IMR-90 (cell line): ENCODE measurements around the gene ATP5PB. TPM values are rescaled to one million over a fixed set of nuclear protein-coding genes. Genes with fewer than 3 reads are reported as not detected.

ENCODE experiments used
- ATAC-seq: fragments of 200-7000 bp; cut with Tn5 transposase; 2 replicates; pipeline ENCODE4 v1.9.1; 2020; ENCODE audit warnings: low read depth, mild to moderate bottlenecking, moderate library complexity
- BruUV-seq: library from RNA; stranded (reverse); fragments of 400-500 nt; replicated peaks from 2 replicates; lab custom pipeline; 2021; lab: Mats Ljungman, UMichigan
- CTCF ChIA-PET: fragments of 300-600 bp; formaldehyde crosslinking; extraction: SDS; loops from one replicate; lab custom pipeline; 2021; ENCODE audit warnings: antibody characterized with exemption; lab: Yijun Ruan, JAX
- POLR2A ChIA-PET: fragments of 300-600 bp; sonication (Branson Sonifier 250); formaldehyde crosslinking; loops from one replicate; lab custom pipeline; 2022; ENCODE audit warnings: antibody characterized with exemption; ENCODE audit not compliant: unreplicated experiment; lab: Charles Lee
- DNase-seq: peaks from one replicate; pipeline ENCODE4 v3.0.0; 2013
- H2AFZ ChIP-seq: replicated peaks from 2 replicates; pipeline ENCODE3; 2013; ENCODE audit warnings: low read length, mild to moderate bottlenecking; ENCODE audit not compliant: poor library complexity
- H2AK5ac ChIP-seq: 2 replicates; pipeline ENCODE4 v1.6.1; 2013; ENCODE audit warnings: low read depth, low read length, inconsistent platforms
- H2AK9ac ChIP-seq: replicated peaks from 2 replicates; pipeline ENCODE3; 2013; ENCODE audit warnings: mild to moderate bottlenecking, low read depth, low read length, moderate library complexity; ENCODE audit not compliant: poor library complexity
- H2BK120ac ChIP-seq: 2 replicates; pipeline ENCODE4 v1.6.1; 2013; ENCODE audit warnings: low read depth, low read length, inconsistent platforms
- H2BK15ac ChIP-seq: 3 replicates; pipeline ENCODE4 v1.6.1; 2013; ENCODE audit warnings: low read depth, low read length, inconsistent platforms
- H2BK20ac ChIP-seq: 2 replicates; pipeline ENCODE4 v1.6.1; 2013; ENCODE audit warnings: low read depth, mild to moderate bottlenecking, inconsistent platforms, low read length, moderate library complexity
- H2BK5ac ChIP-seq: 2 replicates; pipeline ENCODE4 v1.6.1; 2013; ENCODE audit warnings: mild to moderate bottlenecking, low read depth, low read length, inconsistent platforms; ENCODE audit not compliant: poor library complexity, severe bottlenecking
- H3K14ac ChIP-seq: replicated peaks from 2 replicates; pipeline ENCODE4 v1.6.1; 2013; ENCODE audit warnings: low read depth, low read length, inconsistent platforms
- H3K18ac ChIP-seq: 2 replicates; pipeline ENCODE4 v1.6.1; 2013; ENCODE audit warnings: low read depth, low read length, control low read depth
- H3K23ac ChIP-seq: 2 replicates; pipeline ENCODE4 v1.6.1; 2013; ENCODE audit warnings: low read depth, low read length, inconsistent platforms
- H3K27ac ChIP-seq: 2 replicates; pipeline ENCODE4 v1.5.1; 2013; ENCODE audit warnings: mild to moderate bottlenecking, control low read depth, low read length; ENCODE audit not compliant: insufficient read depth
- H3K27me3 ChIP-seq: 2 replicates; pipeline ENCODE4 v1.6.1; 2013; ENCODE audit warnings: low read length; ENCODE audit not compliant: control insufficient read depth, insufficient read depth
- H3K36me3 ChIP-seq: 2 replicates; pipeline ENCODE4 v1.6.1; 2013; ENCODE audit warnings: low read length, mixed read lengths; ENCODE audit not compliant: control insufficient read depth, insufficient read depth
- H3K4ac ChIP-seq: 2 replicates; pipeline ENCODE4 v1.6.1; 2013; ENCODE audit warnings: low read depth, low read length, inconsistent platforms
- H3K4me1 ChIP-seq: 2 replicates; pipeline ENCODE4 v1.6.1; 2013; ENCODE audit warnings: low read length, mixed read lengths; ENCODE audit not compliant: control insufficient read depth, insufficient read depth
- H3K4me2 ChIP-seq: 2 replicates; pipeline ENCODE4 v1.6.1; 2013; ENCODE audit warnings: low read depth, mild to moderate bottlenecking, control low read depth, low read length, moderate library complexity
- H3K4me3 ChIP-seq: 2 replicates; pipeline ENCODE4 v1.5.1; 2013; ENCODE audit warnings: low read depth, mild to moderate bottlenecking, control low read depth, low read length, moderate library complexity; ENCODE audit not compliant: insufficient read depth
- H3K56ac ChIP-seq: 2 replicates; pipeline ENCODE4 v1.6.1; 2013; ENCODE audit warnings: low read length, inconsistent platforms; ENCODE audit not compliant: insufficient read depth; ENCODE audit errors: extremely low read depth
- H3K79me1 ChIP-seq, 2 experiments: 2 replicates each; pipeline ENCODE4 v1.6.1; 2013; ENCODE audit warnings: low read length in 2 of 2, inconsistent platforms in 1 of 2, low read depth in 1 of 2
- H3K9ac ChIP-seq: 2 replicates; pipeline ENCODE4 v1.6.1; 2013; ENCODE audit warnings: low read depth, low read length, control low read depth
- H3K9me1 ChIP-seq: 2 replicates; pipeline ENCODE4 v1.6.1; 2013; ENCODE audit warnings: low read length, inconsistent platforms; ENCODE audit not compliant: insufficient read depth
- H3K9me3 ChIP-seq: 2 replicates; pipeline ENCODE4 v1.6.1; 2013; ENCODE audit warnings: low read length; ENCODE audit not compliant: control insufficient read depth, insufficient read depth
- H4K20me1 ChIP-seq: 2 replicates; pipeline ENCODE4 v1.6.1; 2013; ENCODE audit warnings: low read length, inconsistent platforms; ENCODE audit not compliant: insufficient read depth
- H4K5ac ChIP-seq: 2 replicates; pipeline ENCODE4 v1.6.1; 2013; ENCODE audit warnings: mild to moderate bottlenecking, low read depth, low read length, control low read depth
- H4K8ac ChIP-seq, 2 experiments: 2 replicates each; pipeline ENCODE4 v1.6.1; 2013; ENCODE audit warnings: low read depth in 2 of 2, low read length in 2 of 2, control low read depth in 1 of 2, inconsistent platforms in 1 of 2
- H4K91ac ChIP-seq: 2 replicates; pipeline ENCODE4 v1.6.1; 2013; ENCODE audit warnings: low read depth, low read length, inconsistent platforms; ENCODE audit not compliant: insufficient read depth
- BHLHE40 ChIP-seq: fragments of 150-350 bp; IDR thresholded peaks from 2 replicates; pipeline ENCODE4 v1.6.1; 2016; ENCODE audit warnings: mild to moderate bottlenecking, low read depth, low read length
- CEBPB ChIP-seq: IDR thresholded peaks from 2 replicates; pipeline ENCODE4 v1.6.1; 2012; ENCODE audit warnings: low read depth, low read length, improper control_type of control experiment
- CHD1 ChIP-seq: IDR thresholded peaks from 2 replicates; pipeline ENCODE4 v1.6.1; 2012; ENCODE audit warnings: low read depth, low read length, improper control_type of control experiment
- FOS ChIP-seq: fragments of 150-350 bp; IDR thresholded peaks from 2 replicates; pipeline ENCODE4 v1.6.1; 2016; ENCODE audit warnings: low read depth, low read length
- MAFK ChIP-seq: IDR thresholded peaks from 2 replicates; pipeline ENCODE4 v1.6.1; 2012; ENCODE audit warnings: low read depth, low read length, improper control_type of control experiment
- MAZ ChIP-seq: IDR thresholded peaks from 2 replicates; pipeline ENCODE4 v1.6.1; 2012; ENCODE audit warnings: low read depth, mild to moderate bottlenecking, low read length, improper control_type of control experiment, moderate library complexity, borderline replicate concordance
- MXI1 ChIP-seq: IDR thresholded peaks from 2 replicates; pipeline ENCODE4 v1.6.1; 2012; ENCODE audit warnings: low read depth, mild to moderate bottlenecking, low read length, moderate library complexity, borderline replicate concordance
- NFE2L2 ChIP-seq: fragments of 150-350 bp; IDR thresholded peaks from 2 replicates; pipeline ENCODE4 v1.6.1; 2016; ENCODE audit warnings: low read depth, mild to moderate bottlenecking, low read length
- POLR2A ChIP-seq: IDR thresholded peaks from 2 replicates; pipeline ENCODE4 v1.6.1; 2012; ENCODE audit warnings: mild to moderate bottlenecking, low read depth, low read length
- RAD21 ChIP-seq: IDR thresholded peaks from 2 replicates; pipeline ENCODE4 v1.6.1; 2012; ENCODE audit warnings: low read length, improper control_type of control experiment
- RCOR1 ChIP-seq: IDR thresholded peaks from 2 replicates; pipeline ENCODE4 v1.6.1; 2012; ENCODE audit warnings: mild to moderate bottlenecking, low read length, improper control_type of control experiment; ENCODE audit not compliant: insufficient replicate concordance
- RFX5 ChIP-seq: IDR thresholded peaks from 2 replicates; pipeline ENCODE4 v1.8.0; 2012; ENCODE audit warnings: low read depth, mild to moderate bottlenecking, low read length, moderate library complexity
- SMC3 ChIP-seq: fragments of 150-350 bp; IDR thresholded peaks from 2 replicates; pipeline ENCODE4 v1.6.1; 2016; ENCODE audit warnings: low read depth, mild to moderate bottlenecking, antibody characterized with exemption, low read length, moderate library complexity
- WGBS, 2 experiments: methylation state at CpG; one replicate each; pipeline versions ENCODE4 v1.1.5 to v1.1.7; 2013; ENCODE audit warnings: missing lambda C conversion rate in 2 of 2; ENCODE audit not compliant: insufficient read length in 1 of 2; ENCODE audit errors: extremely low coverage in 2 of 2; 5-methylcytosine and 5-hydroxymethylcytosine counted together
- dilution Hi-C: fragments of 300-500 bp; cut with HindIII; formaldehyde crosslinking; loops from one replicate; pipeline ENCODE4 v1.14.3; 2018; ENCODE audit warnings: low sequenced_read_pairs; ENCODE audit not compliant: unreplicated experiment
- in situ Hi-C: fragments of 300-500 bp; cut with MboI; formaldehyde crosslinking; loops from 3 replicates; pipeline ENCODE4 v1.14.3; 2019; ENCODE audit warnings: low sequenced_read_pairs, inconsistent platforms, mixed read lengths
- intact Hi-C: fragments of 100-400 bp; cut with micrococcal nuclease; formaldehyde crosslinking; loops from 2 replicates; pipeline ENCODE4 v1.10.0; 2022
- polyA plus RNA-seq, 3 experiments: library from polyadenylated mRNA; depleted of rRNA; stranded (reverse); fragments of >200 nt; gene quantifications; 2 replicates each; pipeline ENCODE4 v1.2.3, GENCODE V29; 2012; ENCODE audit warnings: low replicate concordance in 1 of 3
- total RNA-seq: library from RNA; depleted of rRNA; stranded (reverse); fragments of >200 nt; gene quantifications from 2 replicates; pipeline ENCODE4 v1.2.3, GENCODE V29; 2012
- TF ChIP-seq, protein P1 (sequence below): fragments of 150-350 bp; IDR thresholded peaks from 2 replicates; pipeline ENCODE4 v1.6.1; 2016; ENCODE audit warnings: low read depth, mild to moderate bottlenecking, low read length, moderate library complexity, borderline replicate concordance
- TF ChIP-seq, protein P2 (sequence below): conservative IDR thresholded peaks from 2 replicates; pipeline ENCODE4 v1.5.1; 2012; ENCODE audit warnings: mild to moderate bottlenecking, low read depth, low read length, improper control_type of control experiment
- TF ChIP-seq, protein P3 (sequence below): fragments of 150-350 bp; IDR thresholded peaks from 2 replicates; pipeline ENCODE4 v1.6.1; 2017; ENCODE audit warnings: mild to moderate bottlenecking, antibody characterized with exemption, low read length, low read depth

Gene ATP5PB
- total and polyA plus RNA-seq, 2 of the 4 experiments (the other 2 are of a cell fraction): 234 to 301 TPM

DNA sequence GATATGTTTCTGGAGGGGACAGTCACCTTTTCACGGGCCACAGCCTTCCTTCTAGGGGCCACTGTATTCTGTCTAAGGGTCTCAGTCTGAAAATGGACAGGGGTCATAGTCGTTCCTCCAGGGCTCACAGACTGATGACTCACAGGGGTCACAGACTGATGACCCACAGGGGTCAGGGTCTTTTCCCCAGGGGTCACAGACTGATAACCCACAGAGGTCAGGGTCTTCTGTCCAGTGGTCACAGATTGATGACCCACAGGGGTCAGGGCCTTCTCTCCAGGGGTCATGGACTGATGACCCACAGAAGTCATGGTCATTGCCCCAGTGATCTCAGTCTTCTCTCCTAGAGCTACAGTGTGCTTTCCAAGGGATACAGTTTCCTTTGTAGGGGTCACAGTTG is 34.5 kb upstream of the ATP5PB start:
- no TSS peak for BruUV-seq
- Histone ChIP-seq H3K9ac (no peak overlapping the region), H4K91ac (no peak overlapping the region), H3K4me2 (no peak overlapping the region), H3K4me3 (no peak overlapping the region), H3K9me3 (no peaks in the 10 kb centered on the region), H2BK20ac (no peak overlapping the region), H3K27me3 (no peaks in the 10 kb centered on the region; the same call in 1 of the 2 replicates), H3K18ac (no peak overlapping the region), H2AFZ (no peak overlapping the region), H3K9me1 (peaks cover 10% of the 10 kb centered on the region; the same call in 1 of the 2 replicates), H2AK9ac (no peak overlapping the region), H3K23ac (no peak overlapping the region), H3K27ac (no peak overlapping the region), H3K14ac (no peak overlapping the region), H4K20me1 (no peaks in the 10 kb centered on the region), H2BK15ac (no peak overlapping the region), H3K4me1 (peaks cover 5% of the 10 kb centered on the region), H3K56ac (no peak overlapping the region), H3K79me1 (no peaks in the 10 kb centered on the region), H2BK120ac (no peak overlapping the region), H4K5ac (no peak overlapping the region), H4K8ac (no peak overlapping the region), H2BK5ac (no peak overlapping the region), H3K36me3 (no peaks in the 10 kb centered on the region), H2AK5ac (no peak overlapping the region), H3K4ac (no peak overlapping the region)
- dilution Hi-C loops: no loop called here
- WGBS, 2 experiments: 57% methylated on average over 1 of the region's 2 CpGs; no CpG with 5 or more reads in 1 of the 2 experiments
- intact Hi-C loops: no loop called here
- ATAC-seq (no peak), DNase-seq (no peak)
- in situ Hi-C loops: no loop called here
- TF ChIP-seq RCOR1 (no peak), CEBPB (no peak), MXI1 (no peak), SMC3 (no peak), MAZ (no peak), NFE2L2 (no peak), RAD21 (no peak), MAFK (no peak), BHLHE40 (no peak), POLR2A (no peak), RFX5 (no peak), CHD1 (no peak), FOS (no peak)
- TF ChIP-seq, protein P1, sequence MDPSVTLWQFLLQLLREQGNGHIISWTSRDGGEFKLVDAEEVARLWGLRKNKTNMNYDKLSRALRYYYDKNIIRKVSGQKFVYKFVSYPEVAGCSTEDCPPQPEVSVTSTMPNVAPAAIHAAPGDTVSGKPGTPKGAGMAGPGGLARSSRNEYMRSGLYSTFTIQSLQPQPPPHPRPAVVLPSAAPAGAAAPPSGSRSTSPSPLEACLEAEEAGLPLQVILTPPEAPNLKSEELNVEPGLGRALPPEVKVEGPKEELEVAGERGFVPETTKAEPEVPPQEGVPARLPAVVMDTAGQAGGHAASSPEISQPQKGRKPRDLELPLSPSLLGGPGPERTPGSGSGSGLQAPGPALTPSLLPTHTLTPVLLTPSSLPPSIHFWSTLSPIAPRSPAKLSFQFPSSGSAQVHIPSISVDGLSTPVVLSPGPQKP: no peak
- TF ChIP-seq, protein P2, sequence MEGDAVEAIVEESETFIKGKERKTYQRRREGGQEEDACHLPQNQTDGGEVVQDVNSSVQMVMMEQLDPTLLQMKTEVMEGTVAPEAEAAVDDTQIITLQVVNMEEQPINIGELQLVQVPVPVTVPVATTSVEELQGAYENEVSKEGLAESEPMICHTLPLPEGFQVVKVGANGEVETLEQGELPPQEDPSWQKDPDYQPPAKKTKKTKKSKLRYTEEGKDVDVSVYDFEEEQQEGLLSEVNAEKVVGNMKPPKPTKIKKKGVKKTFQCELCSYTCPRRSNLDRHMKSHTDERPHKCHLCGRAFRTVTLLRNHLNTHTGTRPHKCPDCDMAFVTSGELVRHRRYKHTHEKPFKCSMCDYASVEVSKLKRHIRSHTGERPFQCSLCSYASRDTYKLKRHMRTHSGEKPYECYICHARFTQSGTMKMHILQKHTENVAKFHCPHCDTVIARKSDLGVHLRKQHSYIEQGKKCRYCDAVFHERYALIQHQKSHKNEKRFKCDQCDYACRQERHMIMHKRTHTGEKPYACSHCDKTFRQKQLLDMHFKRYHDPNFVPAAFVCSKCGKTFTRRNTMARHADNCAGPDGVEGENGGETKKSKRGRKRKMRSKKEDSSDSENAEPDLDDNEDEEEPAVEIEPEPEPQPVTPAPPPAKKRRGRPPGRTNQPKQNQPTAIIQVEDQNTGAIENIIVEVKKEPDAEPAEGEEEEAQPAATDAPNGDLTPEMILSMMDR: no peak
- TF ChIP-seq, protein P3, sequence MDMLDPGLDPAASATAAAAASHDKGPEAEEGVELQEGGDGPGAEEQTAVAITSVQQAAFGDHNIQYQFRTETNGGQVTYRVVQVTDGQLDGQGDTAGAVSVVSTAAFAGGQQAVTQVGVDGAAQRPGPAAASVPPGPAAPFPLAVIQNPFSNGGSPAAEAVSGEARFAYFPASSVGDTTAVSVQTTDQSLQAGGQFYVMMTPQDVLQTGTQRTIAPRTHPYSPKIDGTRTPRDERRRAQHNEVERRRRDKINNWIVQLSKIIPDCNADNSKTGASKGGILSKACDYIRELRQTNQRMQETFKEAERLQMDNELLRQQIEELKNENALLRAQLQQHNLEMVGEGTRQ: no peak
- POLR2A ChIA-PET: no interaction called here
- CTCF ChIA-PET: no interaction called here
